KMS-11 (cell line): ENCODE results near the gene ZNF423.

Experiments used
- H2AFZ ChIP-seq: fragments of 200-600 bp; sonication (generic); 2 replicates; pipeline ENCODE4 v1.6.1; 2016; ENCODE audit warnings: antibody characterized with exemption, mixed run types, low read depth
- H3K27ac ChIP-seq: fragments of 200-600 bp; sonication (generic); 2 replicates; pipeline ENCODE4 v1.6.1; 2016; ENCODE audit warnings: mild to moderate bottlenecking, mixed run types
- H3K27me3 ChIP-seq: fragments of 200-600 bp; sonication (generic); 2 replicates; pipeline ENCODE4 v1.6.1; 2017; ENCODE audit warnings: mild to moderate bottlenecking, low read depth, mixed run types, moderate library complexity; ENCODE audit not compliant: insufficient read depth
- H3K36me3 ChIP-seq: fragments of 200-600 bp; sonication (generic); 2 replicates; pipeline ENCODE4 v1.6.1; 2017; ENCODE audit warnings: mild to moderate bottlenecking, mixed run types; ENCODE audit not compliant: insufficient read depth
- H3K4me1 ChIP-seq: fragments of 200-600 bp; sonication (generic); 2 replicates; pipeline ENCODE4 v1.6.1; 2016; ENCODE audit warnings: mild to moderate bottlenecking, low read depth, mixed run types; ENCODE audit not compliant: poor library complexity, severe bottlenecking
- H3K4me2 ChIP-seq: fragments of 200-600 bp; sonication (generic); 2 replicates; pipeline ENCODE4 v1.7.0; 2016; ENCODE audit warnings: mild to moderate bottlenecking, mixed run types
- H3K4me3 ChIP-seq: fragments of 200-600 bp; sonication (generic); IDR thresholded peaks from 2 replicates; pipeline ENCODE4 v1.6.1; 2017; ENCODE audit warnings: low read depth, low read length, mixed read lengths; ENCODE audit not compliant: insufficient read depth
- H3K79me2 ChIP-seq: fragments of 200-600 bp; sonication (generic); 2 replicates; pipeline ENCODE4 v1.6.1; 2016; ENCODE audit warnings: low read depth, mixed run types; ENCODE audit not compliant: insufficient read depth
- H3K9ac ChIP-seq: fragments of 200-600 bp; sonication (generic); 2 replicates; pipeline ENCODE4 v1.6.1; 2016; ENCODE audit warnings: mild to moderate bottlenecking, mixed run types
- H4K20me1 ChIP-seq: fragments of 200-600 bp; sonication (generic); 2 replicates; pipeline ENCODE4 v1.6.1; 2016; ENCODE audit warnings: mild to moderate bottlenecking, mixed run types; ENCODE audit not compliant: insufficient read depth
- CTCF ChIP-seq: fragments of 200-600 bp; sonication (generic); conservative IDR thresholded peaks from 2 replicates; pipeline ENCODE4 v1.6.1; 2017; ENCODE audit warnings: low read depth, mild to moderate bottlenecking, antibody characterized with exemption, low read length, moderate library complexity, mixed read lengths

ZNF423 gene

GRCh38 chr16:49709057-49709456 is 146.9 kb downstream of the ZNF423 start:
- Histone ChIP-seq H2AFZ (no peak overlapping the region), H3K4me1 (no peaks in the 10 kb centered on the region), H3K4me2 (no peak overlapping the region), H3K9ac (no peak overlapping the region), H4K20me1 (no peaks in the 10 kb centered on the region), H3K36me3 (no peaks in the 10 kb centered on the region), H3K79me2 (no peaks in the 10 kb centered on the region), H3K27me3 (no peaks in the 10 kb centered on the region), H3K4me3 (no peak overlapping the region), H3K27ac (no peak overlapping the region)
- TF ChIP-seq CTCF = no peak

GRCh38 chr16:49708491-49708890 is 147.4 kb downstream of the ZNF423 start:
- Histone ChIP-seq H3K36me3 (no peaks in the 10 kb centered on the region), H3K27ac (no peak overlapping the region), H3K4me1 (no peaks in the 10 kb centered on the region), H3K27me3 (no peaks in the 10 kb centered on the region), H3K4me2 (no peak overlapping the region), H3K4me3 (no peak overlapping the region), H4K20me1 (no peaks in the 10 kb centered on the region), H3K9ac (no peak overlapping the region), H2AFZ (no peak overlapping the region), H3K79me2 (no peaks in the 10 kb centered on the region)
- TF ChIP-seq CTCF = no peak

- Histone ChIP-seq H3K4me2 (no peak overlapping the region), H3K4me1 (no peaks in the 10 kb centered on the region), H3K9ac (no peak overlapping the region), H2AFZ (no peak overlapping the region), H3K27me3 (no peaks in the 10 kb centered on the region), H3K27ac (no peak overlapping the region), H3K4me3 (no peak overlapping the region), H4K20me1 (no peaks in the 10 kb centered on the region), H3K36me3 (no peaks in the 10 kb centered on the region), H3K79me2 (no peaks in the 10 kb centered on the region)
- TF ChIP-seq CTCF = no peak
Observed at GRCh38 chr16:49706620-49707355, 149.1 kb downstream of the ZNF423 start.

- no peaks in the 10 kb centered on the region for H3K4me1 ChIP-seq
- TF ChIP-seq CTCF = no peak
- no peak overlapping the region for H3K4me2 ChIP-seq
- no peak overlapping the region for H3K4me3 ChIP-seq
- H3K36me3 ChIP-seq = no peaks in the 10 kb centered on the region
- no peaks in the 10 kb centered on the region for H3K79me2 ChIP-seq
- H4K20me1 ChIP-seq = no peaks in the 10 kb centered on the region
- no peaks in the 10 kb centered on the region for H3K27me3 ChIP-seq
- H3K9ac ChIP-seq = no peak overlapping the region
- no peak overlapping the region for H2AFZ ChIP-seq
- no peak overlapping the region for H3K27ac ChIP-seq
Observed at GRCh38 chr16:49704586-49705155, 151.2 kb downstream of the ZNF423 start.
